Mucosa of descending colon (tissue), 3 donors: ENCODE results near the gene TNFSF15. TPM values are rescaled to one million over a fixed set of nuclear protein-coding genes. Genes with fewer than 3 reads are reported as not detected.

Source experiments
- ATAC-seq: fragments of 200-7000 bp; cut with Tn5 transposase; one replicate; pipeline ENCODE4 v1.9.1; 2020; ENCODE audit warnings: mild to moderate bottlenecking, moderate library complexity
- DNase-seq, 3 donors: peaks; one replicate each; pipeline ENCODE4 v3.0.0-alpha.2; 2020
- H3K36me3 ChIP-seq: fragments of 200-600 bp; one replicate; pipeline ENCODE4 v1.8.0; 2021; ENCODE audit warnings: low read depth, mild to moderate bottlenecking
- H3K4me1 ChIP-seq: fragments of 200-600 bp; one replicate; pipeline ENCODE4 v1.8.0; 2021; ENCODE audit warnings: low read depth, mild to moderate bottlenecking
- H3K4me3 ChIP-seq: fragments of 200-600 bp; one replicate; pipeline ENCODE4 v1.8.0; 2021; ENCODE audit warnings: mild to moderate bottlenecking
- H3K9me3 ChIP-seq: fragments of 200-600 bp; one replicate; pipeline ENCODE4 v1.8.0; 2021; ENCODE audit warnings: mild to moderate bottlenecking
- intact Hi-C, 2 donors: fragments of 100-400 bp; cut with DNase I in 1 of 2; cut with micrococcal nuclease in 1 of 2; formaldehyde crosslinking; loops; one replicate each; pipeline versions ENCODE4 v1.11.0 to v1.11.1; 2022; cut with DNase I, micrococcal nuclease
- total RNA-seq, 3 donors: library from RNA; stranded (reverse); fragmentation: NEBNext Ultra II Directional in 2 of 3; extraction: Animal tissue kit (Norgen Biotek cat#: 25700) in 2 of 3; gene quantifications; one replicate each; pipeline versions ENCODE4 v1.2.1 to v1.2.4, GENCODE V29; 2021 to 2023
- TF ChIP-seq, protein P1 (sequence below): fragments of 200-600 bp; IDR thresholded peaks from one replicate; pipeline ENCODE4 v1.8.0; 2022; ENCODE audit warnings: antibody characterized with exemption, mild to moderate bottlenecking
- donor health status: DM: no; HTN: no; CAD: no; lungs with moderate emphysema.
- donor health status: DM: no; HTN: no; CAD: no.
- donor health status: DM: no; HTN: yes; CAD: no.

Gene TNFSF15
- total RNA-seq, 3 donors from 2014 or later, result 0.80 to 8.7 (median 2.8) TPM

- no peak for DNase-seq
- Histone ChIP-seq H3K9me3 (no peaks in the 10 kb centered on the region), H3K4me3 (no peak overlapping the region), H3K36me3 (no peaks in the 10 kb centered on the region), H3K4me1 (no peaks in the 10 kb centered on the region)
- intact Hi-C loops, result no loop called here
- no peak for ATAC-seq
- TF ChIP-seq, protein P1, sequence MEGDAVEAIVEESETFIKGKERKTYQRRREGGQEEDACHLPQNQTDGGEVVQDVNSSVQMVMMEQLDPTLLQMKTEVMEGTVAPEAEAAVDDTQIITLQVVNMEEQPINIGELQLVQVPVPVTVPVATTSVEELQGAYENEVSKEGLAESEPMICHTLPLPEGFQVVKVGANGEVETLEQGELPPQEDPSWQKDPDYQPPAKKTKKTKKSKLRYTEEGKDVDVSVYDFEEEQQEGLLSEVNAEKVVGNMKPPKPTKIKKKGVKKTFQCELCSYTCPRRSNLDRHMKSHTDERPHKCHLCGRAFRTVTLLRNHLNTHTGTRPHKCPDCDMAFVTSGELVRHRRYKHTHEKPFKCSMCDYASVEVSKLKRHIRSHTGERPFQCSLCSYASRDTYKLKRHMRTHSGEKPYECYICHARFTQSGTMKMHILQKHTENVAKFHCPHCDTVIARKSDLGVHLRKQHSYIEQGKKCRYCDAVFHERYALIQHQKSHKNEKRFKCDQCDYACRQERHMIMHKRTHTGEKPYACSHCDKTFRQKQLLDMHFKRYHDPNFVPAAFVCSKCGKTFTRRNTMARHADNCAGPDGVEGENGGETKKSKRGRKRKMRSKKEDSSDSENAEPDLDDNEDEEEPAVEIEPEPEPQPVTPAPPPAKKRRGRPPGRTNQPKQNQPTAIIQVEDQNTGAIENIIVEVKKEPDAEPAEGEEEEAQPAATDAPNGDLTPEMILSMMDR, result no peak
Observed at GRCh38 chr9:114824110-114824509, 18.3 kb upstream of the TNFSF15 start.

GRCh38 chr9:114823441-114823840 lies 17.6 kb upstream of the TNFSF15 start:
- Histone ChIP-seq H3K4me1 (no peaks in the 10 kb centered on the region), H3K4me3 (no peak overlapping the region), H3K36me3 (no peaks in the 10 kb centered on the region), H3K9me3 (no peaks in the 10 kb centered on the region)
- ATAC-seq (no peak), DNase-seq (no peak)
- intact Hi-C loops, result no loop called here
- TF ChIP-seq, protein P1, result no peak

DNA sequence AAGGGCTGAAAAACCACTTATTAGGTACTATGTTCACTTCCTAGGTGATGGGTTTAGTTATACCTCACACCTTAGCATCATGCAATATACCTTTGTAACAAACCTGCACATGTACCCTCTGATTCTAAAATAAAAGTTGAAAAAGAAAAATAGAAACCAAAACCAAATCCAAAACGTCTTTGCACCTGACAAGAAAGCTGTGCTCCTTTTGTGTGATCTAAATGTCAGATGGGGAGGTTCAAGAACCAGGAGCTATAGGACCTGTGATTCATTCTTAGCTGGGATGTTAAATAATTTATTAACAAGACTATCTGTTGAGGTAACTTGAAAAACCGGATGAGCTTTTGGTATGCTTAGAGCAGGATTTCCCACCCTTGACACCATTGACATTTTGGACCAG lies 16.9 kb upstream of the TNFSF15 start:
- intact Hi-C loops, result no loop called here
- ATAC-seq, result no peak
- Histone ChIP-seq H3K4me3 (no peak overlapping the region), H3K36me3 (no peaks in the 10 kb centered on the region), H3K9me3 (no peaks in the 10 kb centered on the region), H3K4me1 (no peaks in the 10 kb centered on the region)
- DNase-seq, result no peak
- TF ChIP-seq, protein P1, result no peak

DNA sequence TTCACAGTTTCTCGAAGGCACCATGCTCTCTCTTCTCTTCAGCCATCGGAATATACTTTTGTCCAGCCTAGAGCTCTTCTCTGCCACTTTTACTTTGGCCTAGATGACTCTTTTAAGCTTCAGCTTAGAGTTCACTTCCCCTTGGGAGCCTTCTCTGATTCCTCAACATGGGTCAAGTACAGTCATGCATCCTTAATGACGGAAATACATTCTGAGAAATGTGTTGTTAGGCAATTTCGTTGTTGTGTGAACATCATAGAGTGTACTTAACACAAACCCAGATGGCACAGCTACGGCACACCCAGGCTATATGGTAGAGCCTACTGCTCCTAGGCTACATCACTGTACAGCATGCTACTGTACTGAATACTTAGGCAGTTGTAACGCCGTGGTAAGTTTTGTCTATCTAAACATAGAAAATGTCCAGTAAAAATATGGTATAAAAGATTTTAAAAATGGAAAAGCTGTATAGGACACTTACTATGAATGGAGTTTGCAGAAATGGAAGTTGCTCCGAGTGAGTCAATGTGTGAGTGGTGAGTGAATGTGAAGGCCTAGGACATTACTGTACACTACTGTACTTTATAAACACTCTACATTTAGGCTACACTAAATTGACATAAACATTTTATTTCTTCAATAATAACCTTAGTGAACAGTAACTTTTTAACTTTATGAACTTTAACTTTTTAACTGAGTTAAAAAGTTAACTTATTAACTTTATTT lies 15.1 kb upstream of the TNFSF15 start:
- TF ChIP-seq, protein P1, result no peak
- Histone ChIP-seq H3K9me3 (no peaks in the 10 kb centered on the region), H3K4me3 (no peak overlapping the region), H3K4me1 (no peaks in the 10 kb centered on the region), H3K36me3 (no peaks in the 10 kb centered on the region)
- DNase-seq (no peak), ATAC-seq (no peak)
- intact Hi-C loops, result no loop called here

DNA sequence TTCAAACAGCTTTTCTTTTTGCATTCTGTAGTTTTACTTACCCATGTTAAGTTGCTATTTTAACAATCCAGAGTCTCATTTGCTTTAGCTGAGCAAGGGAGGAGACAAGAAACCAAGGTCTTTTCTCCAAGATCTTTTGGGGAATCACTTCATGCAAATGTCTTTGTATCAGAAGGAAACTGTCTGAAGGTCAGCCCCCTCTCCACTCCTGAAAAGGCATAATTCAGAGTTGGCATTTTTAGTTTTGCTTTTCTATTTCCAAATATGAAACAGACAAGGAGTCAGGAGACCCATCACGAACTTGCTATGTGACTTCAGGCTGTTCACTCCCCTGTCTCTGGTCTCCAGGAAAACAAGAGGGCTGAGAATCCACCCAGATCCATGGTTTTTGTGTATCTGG lies 12.3 kb upstream of the TNFSF15 start:
- Histone ChIP-seq H3K4me1 (no peaks in the 10 kb centered on the region), H3K36me3 (no peaks in the 10 kb centered on the region), H3K4me3 (no peak overlapping the region), H3K9me3 (no peaks in the 10 kb centered on the region)
- intact Hi-C loops, result no loop called here
- ATAC-seq (no peak), DNase-seq (no peak)
- TF ChIP-seq, protein P1, result no peak
